DOHH2 (cell line): Measurements from ENCODE around the gene SLC35G2.

ENCODE experiments used
- H3F3A ChIP-seq: fragments of 200-600 bp; sonication (generic), shearing (Covaris generic); 2 replicates; pipeline ENCODE4 v1.6.0; 2016; ENCODE audit warnings: antibody characterized with exemption, mild to moderate bottlenecking; ENCODE audit not compliant: control insufficient read depth, insufficient read depth
- H3K27ac ChIP-seq: fragments of 200-600 bp; sonication (generic); 2 replicates; pipeline ENCODE4 v1.5.1; 2014; ENCODE audit warnings: low read depth, mild to moderate bottlenecking, low read length, moderate library complexity
- H3K27me3 ChIP-seq: fragments of 200-600 bp; sonication (generic); 2 replicates; pipeline ENCODE4 v1.6.1; 2014; ENCODE audit warnings: mild to moderate bottlenecking, low read length, mixed read lengths; ENCODE audit not compliant: control insufficient read depth
- H3K36me3 ChIP-seq: fragments of 200-600 bp; sonication (generic); 2 replicates; pipeline ENCODE4 v1.6.1; 2014; ENCODE audit warnings: mild to moderate bottlenecking, low read length, moderate library complexity, mixed read lengths; ENCODE audit not compliant: control insufficient read depth
- H3K4me1 ChIP-seq: fragments of 200-600 bp; sonication (generic); 2 replicates; pipeline ENCODE4 v1.6.1; 2014; ENCODE audit warnings: mild to moderate bottlenecking, low read length, mixed read lengths; ENCODE audit not compliant: control insufficient read depth
- H3K4me2 ChIP-seq: fragments of 200-600 bp; sonication (generic); 2 replicates; pipeline ENCODE4 v1.6.0; 2014; ENCODE audit warnings: mild to moderate bottlenecking, low read length, moderate library complexity
- H3K4me3 ChIP-seq: fragments of 200-600 bp; sonication (generic); 2 replicates; pipeline ENCODE4 v1.5.1; 2014; ENCODE audit warnings: mild to moderate bottlenecking, low read length, mixed read lengths
- H3K79me2 ChIP-seq: fragments of 200-600 bp; sonication (generic); 2 replicates; pipeline ENCODE4 v1.6.1; 2014; ENCODE audit warnings: mild to moderate bottlenecking, low read length, mixed read lengths; ENCODE audit not compliant: control insufficient read depth
- H3K9me2 ChIP-seq: fragments of 200-600 bp; sonication (generic); replicated peaks from 2 replicates; pipeline ENCODE4 v1.6.1; 2014; ENCODE audit warnings: mild to moderate bottlenecking, low read length, mixed read lengths; ENCODE audit not compliant: control insufficient read depth
- H3K9me3 ChIP-seq: fragments of 200-600 bp; sonication (generic); 2 replicates; pipeline ENCODE4 v1.6.1; 2014; ENCODE audit warnings: antibody characterized with exemption, low read length, mixed read lengths; ENCODE audit not compliant: control insufficient read depth, insufficient read depth
- H4K20me1 ChIP-seq: fragments of 200-600 bp; sonication (generic); 2 replicates; pipeline ENCODE4 v1.6.0; 2014; ENCODE audit warnings: low read depth, mild to moderate bottlenecking, antibody characterized with exemption, low read length, moderate library complexity; ENCODE audit not compliant: control insufficient read depth, insufficient read depth
- CTCF ChIP-seq: fragments of 200-600 bp; sonication (generic); IDR thresholded peaks from one replicate; pipeline ENCODE4 v1.5.1; 2014; ENCODE audit warnings: antibody characterized with exemption, mild to moderate bottlenecking, low read depth, low read length; ENCODE audit not compliant: poor library complexity, severe bottlenecking
- EZH2phosphoT487 ChIP-seq: fragments of 200-600 bp; sonication (generic); IDR thresholded peaks from 2 replicates; pipeline ENCODE4 v1.6.1; 2017; ENCODE audit warnings: borderline replicate concordance, mild to moderate bottlenecking, antibody characterized with exemption, low read length, moderate library complexity, mixed read lengths

The SLC35G2 gene

GRCh38 chr3:136819731-136820679 lies 1.1 kb downstream of the SLC35G2 start:
- Histone ChIP-seq H3K9me2 (no peaks in the 10 kb centered on the region), H3K4me1 (peaks cover 19% of the 10 kb centered on the region), H3K9me3 (no peaks in the 10 kb centered on the region), H4K20me1 (no peaks in the 10 kb centered on the region), H3K27me3 (peaks cover 28% of the 10 kb centered on the region), H3K36me3 (no peaks in the 10 kb centered on the region), H3K79me2 (no peaks in the 10 kb centered on the region), H3F3A (no peaks in the 10 kb centered on the region), H3K27ac (no peak overlapping the region), H3K4me3 (peak overlapping the region; percentile 88), H3K4me2 (peak overlapping the region; percentile 95)
- TF ChIP-seq EZH2phosphoT487 (no peak), CTCF (no peak)

- Histone ChIP-seq H3F3A (no peaks in the 10 kb centered on the region), H3K79me2 (no peaks in the 10 kb centered on the region), H3K9me2 (no peaks in the 10 kb centered on the region), H3K27ac (no peak overlapping the region), H4K20me1 (no peaks in the 10 kb centered on the region), H3K9me3 (no peaks in the 10 kb centered on the region), H3K4me1 (no peaks in the 10 kb centered on the region), H3K4me2 (no peak overlapping the region), H3K4me3 (no peak overlapping the region), H3K27me3 (no peaks in the 10 kb centered on the region), H3K36me3 (no peaks in the 10 kb centered on the region)
- no peak for TF ChIP-seq EZH2phosphoT487
- no peak for TF ChIP-seq CTCF
These were observed 12.5 kb downstream of the SLC35G2 start for GRCh38 chr3:136831461-136831860.

DNA sequence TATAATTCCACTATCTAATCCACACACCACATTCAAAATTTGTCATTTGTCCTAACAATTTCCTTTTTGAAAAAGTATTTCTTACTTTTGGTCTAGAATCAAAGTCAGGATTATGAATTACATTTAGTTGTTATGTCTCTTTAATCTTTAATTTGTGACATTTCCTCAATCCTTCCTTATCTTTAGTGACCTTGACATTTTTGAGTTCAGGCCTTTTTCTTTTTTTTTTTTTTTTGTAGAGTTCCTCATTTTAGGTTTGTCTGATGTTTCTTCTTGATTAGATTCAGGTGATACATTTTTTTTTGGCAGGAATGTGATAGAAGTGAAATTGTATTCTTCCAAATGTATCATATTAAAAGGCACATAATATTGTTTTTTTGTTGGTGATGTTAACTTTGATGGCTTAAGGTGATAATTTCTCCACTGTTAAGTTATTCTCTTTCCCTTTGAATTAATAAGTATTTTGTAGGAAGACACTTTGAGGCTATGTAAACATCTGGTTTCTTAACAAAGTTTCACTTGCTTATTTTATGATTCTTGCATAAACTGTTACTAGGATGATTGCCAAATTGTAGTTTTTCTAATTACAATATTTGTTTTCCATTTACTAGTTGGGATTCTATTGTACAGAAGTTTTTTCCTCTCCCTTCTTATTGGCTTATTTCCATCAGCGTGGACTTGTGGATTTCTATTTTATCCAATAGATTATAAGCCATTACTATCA lies 16.3 kb downstream of the SLC35G2 start:
- Histone ChIP-seq H3K9me2 (no peaks in the 10 kb centered on the region), H3K27me3 (no peaks in the 10 kb centered on the region), H4K20me1 (no peaks in the 10 kb centered on the region), H3K4me1 (no peaks in the 10 kb centered on the region), H3K4me2 (no peak overlapping the region), H3K79me2 (no peaks in the 10 kb centered on the region), H3K27ac (no peak overlapping the region), H3K36me3 (peaks cover 6% of the 10 kb centered on the region), H3K9me3 (no peaks in the 10 kb centered on the region), H3F3A (peaks cover 4% of the 10 kb centered on the region; the same call in 1 of the 2 replicates), H3K4me3 (no peak overlapping the region)
- TF ChIP-seq CTCF: no peak
- no peak for TF ChIP-seq EZH2phosphoT487
